Mesothelial cell of epicardium (in vitro differentiated cells): ENCODE measurements around the gene UTP18. TPM values are rescaled to one million over a fixed set of nuclear protein-coding genes. Genes with fewer than 3 reads are reported as not detected.

ENCODE experiments used
- DNase-seq, 2 experiments: peaks; one replicate each; pipeline ENCODE4 v3.0.0; 2021; ENCODE audit warnings: low spot score in 2 of 2; ENCODE audit not compliant: unreplicated experiment in 2 of 2
- H3K27ac Mint-ChIP-seq: 2 replicates; pipeline ENCODE4 v1.8.0; 2021; ENCODE audit warnings: mixed read lengths
- H3K27me3 Mint-ChIP-seq: 2 replicates; pipeline ENCODE4 v1.8.0; 2021; ENCODE audit warnings: low read depth, mixed read lengths
- H3K36me3 Mint-ChIP-seq: 2 replicates; pipeline ENCODE4 v1.8.0; 2021; ENCODE audit warnings: mixed read lengths
- H3K4me1 Mint-ChIP-seq: 2 replicates; pipeline ENCODE4 v1.8.0; 2021; ENCODE audit warnings: mixed read lengths
- H3K4me3 Mint-ChIP-seq: 2 replicates; pipeline ENCODE4 v1.8.0; 2021; ENCODE audit warnings: mild to moderate bottlenecking, moderate library complexity, mixed read lengths
- H3K9me3 Mint-ChIP-seq: 2 replicates; pipeline ENCODE4 v1.8.0; 2021; ENCODE audit warnings: mixed read lengths
- CTCF ChIP-seq: fragments of 200-600 bp; sonication (generic); IDR thresholded peaks from one replicate; pipeline ENCODE4 v1.5.0; 2021; ENCODE audit warnings: antibody characterized with exemption; ENCODE audit not compliant: unreplicated experiment
- total RNA-seq: library from RNA; stranded (reverse); gene quantifications from 3 replicates; pipeline ENCODE4 v1.2.1, GENCODE V29; 2021

UTP18 gene
- total RNA-seq, 1 donor from 2014 or later: 31.1 TPM

GRCh38 chr17:51346218-51346982 lies 86.1 kb downstream of the UTP18 start:
- Mint-ChIP-seq H3K36me3 (no peaks in the 10 kb centered on the region), H3K4me3 (no peak overlapping the region), H3K27ac (no peak overlapping the region), H3K27me3 (peaks cover 14% of the 10 kb centered on the region), H3K4me1 (peaks cover 14% of the 10 kb centered on the region), H3K9me3 (no peaks in the 10 kb centered on the region)
- DNase-seq: no peak
- no peak for TF ChIP-seq CTCF

Other genes with a start within 250 kb of the UTP18 start
- gene SPAG9, start 139.7 kb upstream of the UTP18 start, total RNA-seq: 67.0 to 74.3 TPM (median 72.9 TPM) in 3 replicates
- 114 to 125 TPM (median 124 TPM) in 3 replicates for gene NME1, start 107.0 kb upstream of the UTP18 start, total RNA-seq
- gene NME2, start 94.1 kb upstream of the UTP18 start, total RNA-seq: 381 to 412 TPM (median 390 TPM) in 3 replicates
- gene MBTD1, start 497 bp upstream of the UTP18 start, total RNA-seq: 40.0 to 43.0 TPM (median 40.1 TPM) in 3 replicates